ENCODE measurements around the gene PDLIM1. TPM values are rescaled to one million over a fixed set of nuclear protein-coding genes. Genes with fewer than 3 reads are reported as not detected.

PDLIM1 gene
- total RNA-seq, 1 experiment from 2014 or later, result 115 TPM

- Mint-ChIP-seq H3K4me1 (peaks cover 10 to 11% of the 10 kb centered on the region in 2 experiments), H3K36me3 (ENCODE audit: insufficient read depth in 1 of 3, low read depth in 3 of 3) (peaks cover 2 to 20% (median 16%) of the 10 kb centered on the region in 3 experiments; a peak in 6 of 7 replicates), H3K27me3 (ENCODE audit: low read depth) (peaks cover 17% of the 10 kb centered on the region), H3K4me3 (no peak overlapping the region), H3K27ac (no peak overlapping the region), H3K9me3 (no peaks in the 10 kb centered on the region)
- no peak overlapping the region for H2AFZ ChIP-seq (ENCODE audit: low read length)
- no peak overlapping the region for H2BK12ac ChIP-seq (ENCODE audit: insufficient read length, low read depth, low read length)
- H3K79me2 ChIP-seq (ENCODE audit: insufficient read depth, low read length), result no peaks in the 10 kb centered on the region
- H3K23me2 ChIP-seq (ENCODE audit: insufficient read length, low read depth, low read length, poor library complexity, severe bottlenecking), result no peaks in the 10 kb centered on the region
- no peak overlapping the region for H3K23ac ChIP-seq (ENCODE audit: insufficient read length, low read depth, low read length)
- no peaks in the 10 kb centered on the region for H3K4me1 ChIP-seq (ENCODE audit: insufficient read depth, low read length)
- no peak overlapping the region for H3K27ac ChIP-seq (ENCODE audit: insufficient read length, low read depth, low read length)
- H3K4ac ChIP-seq (ENCODE audit: low read depth, low read length), result no peak overlapping the region
- H3K14ac ChIP-seq (ENCODE audit: insufficient read depth, low read length), result no peak overlapping the region
- no peak overlapping the region for H3K18ac ChIP-seq (ENCODE audit: insufficient read length, low read depth, low read length)
- no peaks in the 10 kb centered on the region for H3K79me1 ChIP-seq (ENCODE audit: insufficient read depth, low read depth, low read length, poor library complexity, severe bottlenecking)
- no peaks in the 10 kb centered on the region for H3K9me3 ChIP-seq (ENCODE audit: control insufficient read depth, low read depth, low read length)
- no peak for TF ChIP-seq CTCF (conservative IDR thresholded peaks at IDR 0.05)
- no peak overlapping the region for H2BK120ac ChIP-seq (ENCODE audit: low read depth, low read length, poor library complexity, severe bottlenecking)
- H3K4me2 ChIP-seq (ENCODE audit: insufficient read depth, insufficient read length, low read length), result no peak overlapping the region
- no peak overlapping the region for H3K9ac ChIP-seq (ENCODE audit: extremely low read depth, insufficient read length, low read length)
- no peak overlapping the region for H3K56ac ChIP-seq (ENCODE audit: insufficient read length, low read depth, low read length)
- no peaks in the 10 kb centered on the region for H4K20me1 ChIP-seq (ENCODE audit: control insufficient read depth, insufficient read depth, insufficient read length)
- H4K91ac ChIP-seq (ENCODE audit: insufficient read length, low read depth, low read length), result no peak overlapping the region
- H2BK20ac ChIP-seq (ENCODE audit: low read depth, low read length, poor library complexity, severe bottlenecking), result no peak overlapping the region
- H3K27me3 ChIP-seq (ENCODE audit: insufficient read depth, low read length), result no peaks in the 10 kb centered on the region
- H4K5ac ChIP-seq (ENCODE audit: insufficient read length, low read depth, low read length), result no peak overlapping the region
- no peak overlapping the region for H3T11ph ChIP-seq (ENCODE audit: low read length)
- H2BK15ac ChIP-seq (ENCODE audit: low read depth, low read length), result no peak overlapping the region
- no peak for DNase-seq
- no peak overlapping the region for H2BK5ac ChIP-seq (ENCODE audit: insufficient read length, low read length)
- H2AK5ac ChIP-seq (ENCODE audit: insufficient read length, low read length), result no peak overlapping the region
- H4K8ac ChIP-seq (replicated peaks; ENCODE audit: insufficient read length, low read depth, low read length), result no peak overlapping the region
These were observed 28.4 kb upstream of the PDLIM1 start for GRCh38 chr10:95319239-95319638.
